ENCODE data around the gene SPATA20.

Gene SPATA20

GRCh38 chr17:50603340-50603739, 56.4 kb downstream of the SPATA20 start:
- no peak for DNase-seq

- DNase-seq, result peak in 1 of 14 donors; percentile 27
Observed at GRCh38 chr17:50604513-50604912, 57.5 kb downstream of the SPATA20 start.

- DNase-seq, result no peak
Observed at GRCh38 chr17:50605429-50605828, 58.5 kb downstream of the SPATA20 start.
